Fibroblast of lung (primary cell): Measurements from ENCODE around the gene KITLG. TPM values are rescaled to one million over a fixed set of nuclear protein-coding genes. Genes with fewer than 3 reads are reported as not detected.
"Not testable (repeated sequence)": the region's sequence is repeated elsewhere in the genome, so short reads cannot be mapped to it uniquely, and the experiment has no call there.

Source experiments
- DNase-seq, 2 donors: peaks; one replicate each; pipeline versions ENCODE4 v3.0.0 to v3.0.0-alpha.2; 2010; ENCODE audit warnings: low read depth in 2 of 2
- H2AFZ ChIP-seq: 2 replicates; pipeline ENCODE4 v1.5.1; 2012; ENCODE audit warnings: low read length, control low read depth, inconsistent platforms
- H3K27ac ChIP-seq: 2 replicates; pipeline ENCODE4 v1.5.1; 2011; ENCODE audit warnings: low read length, control low read depth; ENCODE audit not compliant: insufficient read depth
- H3K27me3 ChIP-seq: 2 replicates; pipeline ENCODE4 v1.5.1; 2011; ENCODE audit warnings: mild to moderate bottlenecking, low read length; ENCODE audit not compliant: control insufficient read depth, insufficient read depth
- H3K36me3 ChIP-seq: 2 replicates; pipeline ENCODE4 v1.5.1; 2011; ENCODE audit warnings: low read length; ENCODE audit not compliant: control insufficient read depth, insufficient read depth
- H3K4me1 ChIP-seq: 2 replicates; pipeline ENCODE4 v1.5.1; 2011; ENCODE audit warnings: low read length; ENCODE audit not compliant: control insufficient read depth, insufficient read depth; ENCODE audit errors: extremely low read depth
- H3K4me2 ChIP-seq: 2 replicates; pipeline ENCODE4 v1.5.1; 2011; ENCODE audit warnings: low read length, control low read depth; ENCODE audit not compliant: insufficient read depth; ENCODE audit errors: extremely low read depth
- H3K4me3 ChIP-seq, 4 experiments: fragments of 200-600 bp in 1 of 4; sonication (generic) in 1 of 4; replicated peaks in 1 of 4; 2 replicates each; pipeline ENCODE4 v1.5.1; 2011 to 2016; ENCODE audit warnings: low read length in 4 of 4, low read depth in 3 of 4, mild to moderate bottlenecking in 3 of 4, control low read depth in 2 of 4, inconsistent platforms in 1 of 4, mixed read lengths in 1 of 4; ENCODE audit not compliant: insufficient read depth in 1 of 4; ENCODE audit errors: control extremely low read depth in 1 of 4
- H3K79me2 ChIP-seq: 2 replicates; pipeline ENCODE4 v1.5.1; 2012; ENCODE audit warnings: mild to moderate bottlenecking, low read length, inconsistent platforms; ENCODE audit not compliant: control insufficient read depth, insufficient read depth
- H3K9ac ChIP-seq: 2 replicates; pipeline ENCODE4 v1.5.1; 2011; ENCODE audit warnings: mild to moderate bottlenecking, low read length, control low read depth; ENCODE audit not compliant: insufficient read depth
- H3K9me3 ChIP-seq: 2 replicates; pipeline ENCODE4 v1.5.1; 2012; ENCODE audit warnings: low read depth, low read length; ENCODE audit not compliant: control insufficient read depth, insufficient read depth
- H4K20me1 ChIP-seq: 2 replicates; pipeline ENCODE4 v1.5.1; 2011; ENCODE audit warnings: low read length; ENCODE audit not compliant: control insufficient read depth, insufficient read depth; ENCODE audit errors: extremely low read depth
- CTCF ChIP-seq, 2 donors: IDR thresholded peaks in 1 of 2; conservative IDR thresholded peaks in 1 of 2; 1 replicate in 1 of 2; 2 replicates in 1 of 2; pipeline ENCODE4 v1.5.1; 2011 to 2012; ENCODE audit warnings: low read length in 2 of 2, control low read depth in 1 of 2, inconsistent platforms in 1 of 2, low read depth in 1 of 2, mild to moderate bottlenecking in 1 of 2
- EZH2 ChIP-seq: IDR thresholded peaks from 2 replicates; pipeline ENCODE4 v1.5.1; 2012; ENCODE audit warnings: low read length, control low read depth, mild to moderate bottlenecking; ENCODE audit errors: missing control alignments
- polyA plus RNA-seq, 2 donors: library from polyadenylated mRNA; depleted of rRNA in 1 of 2; stranded (reverse) in 1 of 2; unstranded in 1 of 2; fragments of >200 nt; gene quantifications; 2 replicates each; pipeline ENCODE4 v1.2.1, GENCODE V29; 2011 to 2012; ENCODE audit warnings: missing spikeins in 1 of 2
- total RNA-seq: library from RNA; depleted of rRNA; stranded (reverse); fragments of >200 nt; gene quantifications from 2 replicates; pipeline ENCODE4 v1.2.1, GENCODE V29; 2014

KITLG gene
- total and polyA plus RNA-seq, 2 donors (not counting 1 experiment from before 2014, with no cell fraction given), result 64.6 to 132 TPM

GRCh38 chr12:88471331-88472045 is 108.8 kb downstream of the KITLG start:
- Histone ChIP-seq H3K27ac (no peak overlapping the region), H3K9me3 (no peaks in the 10 kb centered on the region), H3K79me2 (no peaks in the 10 kb centered on the region), H4K20me1 (no peaks in the 10 kb centered on the region), H3K4me2 (no peak overlapping the region), H3K9ac (no peak overlapping the region), H3K4me1 (peaks cover 6% of the 10 kb centered on the region), H2AFZ (no peak overlapping the region), H3K27me3 (no peaks in the 10 kb centered on the region), H3K36me3 (no peaks in the 10 kb centered on the region), H3K4me3 (no peak overlapping the region)
- peak; percentile 85 to 94 for DNase-seq
- TF ChIP-seq CTCF (conservative IDR thresholded peaks at IDR 0.05 in 1 of 2, IDR thresholded peaks at IDR 0.05 in 1 of 2; ENCODE audit: low read depth in 1 of 2, low read length in 2 of 2) (no peak), EZH2 (no peak)

GRCh38 chr12:88469154-88469553 is 111.1 kb downstream of the KITLG start:
- no peak overlapping the region for H3K9ac ChIP-seq
- no peak for DNase-seq
- no peaks in the 10 kb centered on the region for H3K27me3 ChIP-seq
- H3K4me2 ChIP-seq, result no peak overlapping the region
- no peak overlapping the region for H3K4me3 ChIP-seq
- H3K9me3 ChIP-seq, result no peaks in the 10 kb centered on the region
- H3K4me1 ChIP-seq, result peaks cover 6% of the 10 kb centered on the region
- H4K20me1 ChIP-seq, result no peaks in the 10 kb centered on the region
- TF ChIP-seq CTCF (conservative IDR thresholded peaks at IDR 0.05 in 1 of 2, IDR thresholded peaks at IDR 0.05 in 1 of 2; ENCODE audit: low read depth in 1 of 2, low read length in 2 of 2), result no peak
- TF ChIP-seq EZH2, result no peak
- no peak overlapping the region for H3K27ac ChIP-seq
- no peaks in the 10 kb centered on the region for H3K36me3 ChIP-seq
- no peak overlapping the region for H2AFZ ChIP-seq
- no peaks in the 10 kb centered on the region for H3K79me2 ChIP-seq

GRCh38 chr12:88468581-88468980 is 111.7 kb downstream of the KITLG start:
- peaks cover 6% of the 10 kb centered on the region for H3K4me1 ChIP-seq
- no peaks in the 10 kb centered on the region for H3K36me3 ChIP-seq
- no peaks in the 10 kb centered on the region for H4K20me1 ChIP-seq
- peak in 1 of 2 donors; percentile 36 for DNase-seq
- no peak overlapping the region for H2AFZ ChIP-seq
- no peak for TF ChIP-seq EZH2
- TF ChIP-seq CTCF (conservative IDR thresholded peaks at IDR 0.05 in 1 of 2, IDR thresholded peaks at IDR 0.05 in 1 of 2; ENCODE audit: low read depth in 1 of 2, low read length in 2 of 2), result no peak
- no peaks in the 10 kb centered on the region for H3K79me2 ChIP-seq
- H3K9ac ChIP-seq, result no peak overlapping the region
- H3K4me2 ChIP-seq, result no peak overlapping the region
- no peak overlapping the region for H3K27ac ChIP-seq
- no peak overlapping the region for H3K4me3 ChIP-seq
- H3K27me3 ChIP-seq, result no peaks in the 10 kb centered on the region
- H3K9me3 ChIP-seq, result no peaks in the 10 kb centered on the region

GRCh38 chr12:88466708-88467107 is 113.6 kb downstream of the KITLG start:
- not testable (repeated sequence) for H3K4me3 ChIP-seq, H3K79me2 ChIP-seq, H3K27me3 ChIP-seq, H3K36me3 ChIP-seq, H3K9me3 ChIP-seq, H3K4me2 ChIP-seq, H4K20me1 ChIP-seq, H2AFZ ChIP-seq, H3K9ac ChIP-seq, H3K27ac ChIP-seq, DNase-seq, H3K4me1 ChIP-seq
